ENCODE results near the gene A1BG. TPM values are rescaled to one million over a fixed set of nuclear protein-coding genes. Genes with fewer than 3 reads are reported as not detected.

Gene A1BG
- total and polyA plus RNA-seq, 2 of the 13 experiments (the other 11 are each of a cell fraction or from before 2014, with no cell fraction given), result 14.7 to 41.4 TPM

DNA sequence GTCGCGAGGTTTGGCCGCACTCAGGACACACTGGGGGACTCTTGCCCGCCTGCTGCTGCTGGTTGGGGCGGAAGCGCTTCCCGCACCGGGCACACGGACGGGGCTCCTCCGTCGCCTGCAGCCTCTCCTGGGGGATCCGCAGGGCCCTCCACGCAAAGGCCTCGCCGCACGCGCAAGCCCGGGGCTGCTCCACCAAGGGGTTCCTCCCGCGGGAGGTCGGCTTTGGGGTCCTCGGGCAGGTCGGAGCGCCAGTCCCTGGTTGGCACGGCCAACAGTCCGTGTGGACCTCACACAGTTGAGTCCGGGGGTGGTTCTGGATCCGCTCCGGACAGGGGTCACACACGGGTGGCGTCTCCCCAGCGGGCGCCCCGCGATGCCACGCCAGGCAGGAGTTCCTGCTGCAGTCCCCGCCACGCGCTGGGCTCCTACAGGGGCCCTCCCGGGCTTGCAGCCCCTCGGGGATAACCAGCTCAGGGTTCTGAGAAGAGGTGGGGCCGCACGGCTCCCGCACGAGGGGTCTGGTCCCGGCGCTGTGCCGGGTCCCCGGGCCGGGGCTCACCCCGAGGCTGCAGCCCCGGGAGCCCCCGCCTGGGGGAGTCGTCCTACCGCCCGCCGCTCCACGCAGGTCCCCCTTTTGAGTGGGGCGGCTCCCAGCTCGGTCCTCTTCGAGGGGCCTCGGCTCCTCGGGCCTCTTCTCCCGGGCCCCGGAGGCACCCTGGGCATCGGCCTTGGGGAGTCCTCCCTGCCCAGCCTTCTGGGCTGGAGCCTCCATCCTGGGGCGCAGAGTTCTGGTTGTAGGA, 15.5 kb upstream of the A1BG start:
- ATAC-seq, result no peak
- no peak overlapping the region for H3K4me2 ChIP-seq (ENCODE audit: low read depth, low read length)
- WGBS (ENCODE audit: low lambda C conversion rate), result 93% methylated on average over 15 of the region's 68 CpGs
- no peaks in the 10 kb centered on the region for H3K79me2 ChIP-seq (ENCODE audit: insufficient read depth, low read length)
- in situ Hi-C loops (cut with HindIII; ENCODE audit: extremely low pct_ligation_motif_present, low pct_unique_long_range_greater_than_20kb) (no loop called here), intact Hi-C loops (cut with micrococcal nuclease; ENCODE audit: unreplicated experiment) (no loop called here)
- H2AFZ ChIP-seq (ENCODE audit: low read length), result no peak overlapping the region
- no peaks in the 10 kb centered on the region for H3K27me3 ChIP-seq (ENCODE audit: control insufficient read depth in 1 of 2, insufficient read depth in 2 of 2, low read length in 2 of 2)
- no TSS peak for BruUV-seq (replicated peaks)
- H3K36me3 ChIP-seq (replicated peaks in 1 of 2; ENCODE audit: control insufficient read depth in 1 of 2, insufficient read depth in 2 of 2, low read length in 2 of 2), result no peaks in the 10 kb centered on the region
- ChIA-PET POLR2A (no interaction called here), CTCF (ENCODE audit: low intra/inter-chr PET ratio, low total read pairs) (no interaction called here)
- no peaks in the 10 kb centered on the region for H4K20me1 ChIP-seq (ENCODE audit: insufficient read depth, low read length)
- no peak for TF ChIP-seq KMT2B (CRISPR knock-in tag; IDR thresholded peaks at IDR 0.05)
- TF ChIP-seq XRCC5 (optimal IDR thresholded peaks at IDR 0.05; ENCODE audit: low read length), result no peak
- TF ChIP-seq PCBP1 (IDR thresholded peaks at IDR 0.05; ENCODE audit: borderline replicate concordance, low read depth, low read length), result no peak
- TF ChIP-seq GATA4 (IDR thresholded peaks at IDR 0.05; ENCODE audit: borderline replicate concordance, low read depth), result no peak
- no peak for TF ChIP-seq RBFOX2 (IDR thresholded peaks at IDR 0.05; ENCODE audit: low read depth, low read length)
- no peak for TF ChIP-seq NFYB (CRISPR knock-in tag; IDR thresholded peaks at IDR 0.05)
- TF ChIP-seq ZNF672 (CRISPR knock-in tag; IDR thresholded peaks at IDR 0.05), result no peak
- TF ChIP-seq KDM5A (IDR thresholded peaks at IDR 0.05; ENCODE audit: borderline replicate concordance, low read length), result no peak
- no peak for TF ChIP-seq TAF1 (CRISPR knock-in tag; IDR thresholded peaks at IDR 0.05)
- TF ChIP-seq, protein P1, sequence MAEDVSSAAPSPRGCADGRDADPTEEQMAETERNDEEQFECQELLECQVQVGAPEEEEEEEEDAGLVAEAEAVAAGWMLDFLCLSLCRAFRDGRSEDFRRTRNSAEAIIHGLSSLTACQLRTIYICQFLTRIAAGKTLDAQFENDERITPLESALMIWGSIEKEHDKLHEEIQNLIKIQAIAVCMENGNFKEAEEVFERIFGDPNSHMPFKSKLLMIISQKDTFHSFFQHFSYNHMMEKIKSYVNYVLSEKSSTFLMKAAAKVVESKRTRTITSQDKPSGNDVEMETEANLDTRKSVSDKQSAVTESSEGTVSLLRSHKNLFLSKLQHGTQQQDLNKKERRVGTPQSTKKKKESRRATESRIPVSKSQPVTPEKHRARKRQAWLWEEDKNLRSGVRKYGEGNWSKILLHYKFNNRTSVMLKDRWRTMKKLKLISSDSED (CRISPR knock-in tag; IDR thresholded peaks at IDR 0.05), result no peak
- no peak for TF ChIP-seq ZMYM4 (CRISPR knock-in tag; IDR thresholded peaks at IDR 0.05)
- TF ChIP-seq ZNF430 (CRISPR knock-in tag; IDR thresholded peaks at IDR 0.05), result no peak
- H3K9ac ChIP-seq (ENCODE audit: insufficient read depth, low read depth, low read length), result no peak overlapping the region
- no peak overlapping the region for H3K27ac ChIP-seq (ENCODE audit: extremely low read length, insufficient read depth, low read length)
- peaks cover 9% of the 10 kb centered on the region for H3K4me1 ChIP-seq (ENCODE audit: insufficient read depth, low read length)
- no peaks in the 10 kb centered on the region for H3K9me3 ChIP-seq (ENCODE audit: low read length)
- no peak for FAIRE-seq
- no peak overlapping the region for H3K4me3 ChIP-seq (replicated peaks in 1 of 3; ENCODE audit: insufficient read depth in 1 of 3, low read depth in 2 of 3, low read length in 3 of 3)
- DNase-seq (ENCODE audit: low spot score), result no peak
